ENCODE results near the gene LBH.

- TF ChIP-seq CTCF (IDR thresholded peaks at IDR 0.05; ENCODE audit: poor library complexity) (no peak), EZH2 (IDR thresholded peaks at IDR 0.05; ENCODE audit: borderline replicate concordance) (no peak), EZH2phosphoT487 (IDR thresholded peaks at IDR 0.05; ENCODE audit: low read depth, severe bottlenecking, unreplicated experiment) (no peak)
These were observed 29.3 kb upstream of the LBH start for GRCh38 chr2:30201990-30202389.
